SK-N-SH treated with all-trans-retinoic acid at 6 μM for 48 hours (cell line): ENCODE measurements around the gene PRRC2B.

ENCODE experiments used
- ATAC-seq: fragments of 200-7000 bp; cut with Tn5 transposase; 3 replicates; pipeline ENCODE4 v1.9.1; 2020; ENCODE audit warnings: mild to moderate bottlenecking, moderate library complexity
- ARNTL ChIP-seq: fragments of 450-650 bp; formaldehyde crosslinking; IDR thresholded peaks from 2 replicates; pipeline ENCODE4 v1.5.0; 2020; ENCODE audit warnings: low read depth, mild to moderate bottlenecking, moderate library complexity, borderline replicate concordance
- BACH2 ChIP-seq: fragments of 250-450 bp; sonication (Bioruptor Pico); IDR thresholded peaks from 2 replicates; pipeline ENCODE4 v1.9.0; 2021; ENCODE audit warnings: mild to moderate bottlenecking, borderline replicate concordance
- CSDC2 ChIP-seq: fragments of 250-450 bp; sonication (Bioruptor Pico); IDR thresholded peaks from 2 replicates; pipeline ENCODE4 v1.5.0; 2020; ENCODE audit warnings: mild to moderate bottlenecking, moderate library complexity
- ESRRG ChIP-seq: fragments of 250-450 bp; sonication (Bioruptor Pico); IDR thresholded peaks from 2 replicates; pipeline ENCODE4 v1.6.1; 2021; ENCODE audit warnings: mild to moderate bottlenecking
- GLIS3 ChIP-seq: fragments of 250-450 bp; sonication (Bioruptor Pico); IDR thresholded peaks from 2 replicates; pipeline ENCODE4 v1.5.0; 2020; ENCODE audit warnings: mild to moderate bottlenecking, moderate library complexity
- ISL1 ChIP-seq: fragments of 250-450 bp; sonication (Bioruptor Pico); IDR thresholded peaks from 2 replicates; pipeline ENCODE4 v2.1.2; 2022; ENCODE audit warnings: mild to moderate bottlenecking, moderate library complexity
- OSR1 ChIP-seq: fragments of 250-450 bp; sonication (Bioruptor Pico); IDR thresholded peaks from 2 replicates; pipeline ENCODE4 v1.8.0; 2022; ENCODE audit warnings: moderate library complexity, mild to moderate bottlenecking, inconsistent platforms
- PPARA ChIP-seq: fragments of 250-450 bp; sonication (Bioruptor Pico); IDR thresholded peaks from 2 replicates; pipeline ENCODE4 v1.5.0; 2020; ENCODE audit warnings: mild to moderate bottlenecking, borderline replicate concordance
- RARB ChIP-seq: fragments of 250-450 bp; sonication (Bioruptor Pico); IDR thresholded peaks from 2 replicates; pipeline ENCODE4 v1.8.0; 2021; ENCODE audit warnings: mild to moderate bottlenecking, moderate library complexity
- SNAI2 ChIP-seq: fragments of 250-450 bp; sonication (Bioruptor Pico); IDR thresholded peaks from 2 replicates; pipeline ENCODE4 v1.5.0; 2020; ENCODE audit warnings: mild to moderate bottlenecking, moderate library complexity
- TCF4 ChIP-seq: fragments of 250-450 bp; sonication (Bioruptor Pico); IDR thresholded peaks from 2 replicates; pipeline ENCODE4 v1.8.0; 2021; ENCODE audit warnings: mild to moderate bottlenecking, moderate library complexity, borderline replicate concordance
- TOX ChIP-seq: fragments of 250-450 bp; sonication (Bioruptor Pico); IDR thresholded peaks from 2 replicates; pipeline ENCODE4 v1.8.0; 2021; ENCODE audit warnings: mild to moderate bottlenecking, moderate library complexity, borderline replicate concordance
- ZC3H10 ChIP-seq: fragments of 250-450 bp; sonication (Bioruptor Pico); IDR thresholded peaks from 2 replicates; pipeline ENCODE4 v1.5.1; 2021; ENCODE audit warnings: mild to moderate bottlenecking, moderate library complexity
- ZFP3 ChIP-seq: fragments of 250-450 bp; sonication (Bioruptor Pico); IDR thresholded peaks from 2 replicates; pipeline ENCODE4 v1.5.0; 2020; ENCODE audit warnings: mild to moderate bottlenecking, moderate library complexity
- ZFP30 ChIP-seq: fragments of 450-650 bp; formaldehyde crosslinking; IDR thresholded peaks from 2 replicates; pipeline ENCODE4 v1.5.0; 2022; ENCODE audit warnings: mild to moderate bottlenecking, moderate library complexity
- ZNF565 ChIP-seq: fragments of 450-650 bp; formaldehyde crosslinking; conservative IDR thresholded peaks from 2 replicates; pipeline ENCODE4 v1.5.0; 2020; ENCODE audit warnings: low read depth, mild to moderate bottlenecking, moderate library complexity
- ZNF70 ChIP-seq: fragments of 450-650 bp; formaldehyde crosslinking; IDR thresholded peaks from 2 replicates; pipeline ENCODE4 v1.5.0; 2020; ENCODE audit warnings: mild to moderate bottlenecking, moderate library complexity
- ZNF8 ChIP-seq: fragments of 450-650 bp; formaldehyde crosslinking; IDR thresholded peaks from 2 replicates; pipeline ENCODE4 v1.5.0; 2020; ENCODE audit warnings: mild to moderate bottlenecking, moderate library complexity
- TF ChIP-seq, protein P1 (sequence below): fragments of 250-450 bp; sonication (Bioruptor Pico); IDR thresholded peaks from 2 replicates; pipeline ENCODE4 v1.5.1; 2021; ENCODE audit warnings: mild to moderate bottlenecking, moderate library complexity
- TF ChIP-seq, protein P2 (sequence below): fragments of 250-450 bp; sonication (Bioruptor Pico); IDR thresholded peaks from 2 replicates; pipeline ENCODE4 v1.8.0; 2020; ENCODE audit warnings: mild to moderate bottlenecking, moderate library complexity, borderline replicate concordance
- TF ChIP-seq, protein P3 (sequence below): fragments of 250-450 bp; sonication (Bioruptor Pico); IDR thresholded peaks from 2 replicates; pipeline ENCODE4 v1.8.0; 2021; ENCODE audit warnings: low read depth, mild to moderate bottlenecking, moderate library complexity, borderline replicate concordance
- TF ChIP-seq, protein P4 (sequence below): fragments of 250-450 bp; sonication (Bioruptor Pico); IDR thresholded peaks from 2 replicates; pipeline ENCODE4 v1.5.0; 2020; ENCODE audit warnings: mild to moderate bottlenecking, moderate library complexity
- TF ChIP-seq, protein P5 (sequence below): fragments of 250-450 bp; sonication (Bioruptor Pico); IDR thresholded peaks from 2 replicates; pipeline ENCODE4 v1.5.1; 2020; ENCODE audit warnings: low read depth, mild to moderate bottlenecking, moderate library complexity

PRRC2B gene

DNA sequence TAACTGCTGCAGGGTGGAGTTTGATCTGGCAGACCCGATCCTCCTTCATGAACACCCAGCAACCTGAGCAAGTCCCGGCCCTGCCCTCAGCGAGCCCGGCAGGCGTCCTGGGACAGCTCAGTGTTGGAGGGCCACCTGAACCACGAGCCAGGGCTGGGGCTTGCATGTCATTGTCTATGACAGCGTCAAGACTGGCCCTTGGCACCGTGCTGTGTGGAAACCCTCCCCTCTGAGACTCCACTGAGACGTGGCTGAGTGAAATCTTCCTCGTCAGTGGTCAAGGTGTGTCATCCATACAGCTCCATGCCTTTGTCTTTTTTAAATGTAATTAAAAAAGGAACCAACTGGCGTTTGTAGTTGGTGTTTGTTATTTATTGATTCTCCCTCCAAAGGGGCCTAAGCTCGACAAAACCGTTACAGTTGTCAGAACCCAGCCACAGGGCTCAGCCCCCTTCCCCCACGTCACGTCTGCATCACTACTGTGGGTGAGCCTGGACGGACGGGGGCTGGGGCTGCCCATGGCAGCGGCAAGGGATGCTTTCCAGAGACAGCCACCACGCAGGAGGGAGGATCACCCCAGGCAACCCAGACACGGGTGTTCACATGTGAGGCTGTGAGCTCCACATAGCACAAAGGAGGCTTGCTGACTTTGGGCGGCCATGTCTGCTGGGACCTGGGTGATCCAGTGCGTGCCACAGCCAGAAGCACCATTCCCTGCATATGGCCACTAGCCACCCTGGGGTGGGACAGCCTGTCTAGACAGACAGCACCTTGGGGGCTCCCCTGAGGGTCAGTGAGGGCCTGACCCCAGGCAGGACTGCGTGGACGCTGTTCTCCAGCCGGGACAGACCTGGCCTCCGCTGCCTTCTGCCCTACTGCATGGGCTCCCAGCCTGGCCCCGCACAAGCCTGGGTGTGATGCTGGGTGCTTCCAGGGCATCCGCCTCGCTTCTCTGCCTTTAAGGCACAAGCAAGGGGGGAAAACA, 129.9 kb downstream of the PRRC2B start:
- no peak for ATAC-seq
- TF ChIP-seq RARB (CRISPR knock-in tag) (no peak), PPARA (CRISPR knock-in tag) (no peak), TOX (no peak), ZFP3 (no peak), ZC3H10 (CRISPR knock-in tag) (no peak), ZNF565 (CRISPR knock-in tag) (no peak), CSDC2 (CRISPR knock-in tag) (no peak), GLIS3 (CRISPR knock-in tag) (no peak), ZNF70 (no peak), OSR1 (CRISPR knock-in tag) (no peak), ARNTL (CRISPR knock-in tag) (no peak), ZNF8 (CRISPR knock-in tag) (no peak), ZFP30 (CRISPR knock-in tag) (no peak), ESRRG (CRISPR knock-in tag) (no peak), TCF4 (CRISPR knock-in tag) (no peak)
- TF ChIP-seq, protein P1, sequence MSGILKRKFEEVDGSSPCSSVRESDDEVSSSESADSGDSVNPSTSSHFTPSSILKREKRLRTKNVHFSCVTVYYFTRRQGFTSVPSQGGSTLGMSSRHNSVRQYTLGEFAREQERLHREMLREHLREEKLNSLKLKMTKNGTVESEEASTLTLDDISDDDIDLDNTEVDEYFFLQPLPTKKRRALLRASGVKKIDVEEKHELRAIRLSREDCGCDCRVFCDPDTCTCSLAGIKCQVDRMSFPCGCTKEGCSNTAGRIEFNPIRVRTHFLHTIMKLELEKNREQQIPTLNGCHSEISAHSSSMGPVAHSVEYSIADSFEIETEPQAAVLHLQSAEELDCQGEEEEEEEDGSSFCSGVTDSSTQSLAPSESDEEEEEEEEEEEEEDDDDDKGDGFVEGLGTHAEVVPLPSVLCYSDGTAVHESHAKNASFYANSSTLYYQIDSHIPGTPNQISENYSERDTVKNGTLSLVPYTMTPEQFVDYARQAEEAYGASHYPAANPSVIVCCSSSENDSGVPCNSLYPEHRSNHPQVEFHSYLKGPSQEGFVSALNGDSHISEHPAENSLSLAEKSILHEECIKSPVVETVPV (CRISPR knock-in tag): no peak
- TF ChIP-seq, protein P2, sequence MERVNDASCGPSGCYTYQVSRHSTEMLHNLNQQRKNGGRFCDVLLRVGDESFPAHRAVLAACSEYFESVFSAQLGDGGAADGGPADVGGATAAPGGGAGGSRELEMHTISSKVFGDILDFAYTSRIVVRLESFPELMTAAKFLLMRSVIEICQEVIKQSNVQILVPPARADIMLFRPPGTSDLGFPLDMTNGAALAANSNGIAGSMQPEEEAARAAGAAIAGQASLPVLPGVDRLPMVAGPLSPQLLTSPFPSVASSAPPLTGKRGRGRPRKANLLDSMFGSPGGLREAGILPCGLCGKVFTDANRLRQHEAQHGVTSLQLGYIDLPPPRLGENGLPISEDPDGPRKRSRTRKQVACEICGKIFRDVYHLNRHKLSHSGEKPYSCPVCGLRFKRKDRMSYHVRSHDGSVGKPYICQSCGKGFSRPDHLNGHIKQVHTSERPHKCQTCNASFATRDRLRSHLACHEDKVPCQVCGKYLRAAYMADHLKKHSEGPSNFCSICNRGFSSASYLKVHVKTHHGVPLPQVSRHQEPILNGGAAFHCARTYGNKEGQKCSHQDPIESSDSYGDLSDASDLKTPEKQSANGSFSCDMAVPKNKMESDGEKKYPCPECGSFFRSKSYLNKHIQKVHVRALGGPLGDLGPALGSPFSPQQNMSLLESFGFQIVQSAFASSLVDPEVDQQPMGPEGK (CRISPR knock-in tag): no peak
- TF ChIP-seq, protein P3, sequence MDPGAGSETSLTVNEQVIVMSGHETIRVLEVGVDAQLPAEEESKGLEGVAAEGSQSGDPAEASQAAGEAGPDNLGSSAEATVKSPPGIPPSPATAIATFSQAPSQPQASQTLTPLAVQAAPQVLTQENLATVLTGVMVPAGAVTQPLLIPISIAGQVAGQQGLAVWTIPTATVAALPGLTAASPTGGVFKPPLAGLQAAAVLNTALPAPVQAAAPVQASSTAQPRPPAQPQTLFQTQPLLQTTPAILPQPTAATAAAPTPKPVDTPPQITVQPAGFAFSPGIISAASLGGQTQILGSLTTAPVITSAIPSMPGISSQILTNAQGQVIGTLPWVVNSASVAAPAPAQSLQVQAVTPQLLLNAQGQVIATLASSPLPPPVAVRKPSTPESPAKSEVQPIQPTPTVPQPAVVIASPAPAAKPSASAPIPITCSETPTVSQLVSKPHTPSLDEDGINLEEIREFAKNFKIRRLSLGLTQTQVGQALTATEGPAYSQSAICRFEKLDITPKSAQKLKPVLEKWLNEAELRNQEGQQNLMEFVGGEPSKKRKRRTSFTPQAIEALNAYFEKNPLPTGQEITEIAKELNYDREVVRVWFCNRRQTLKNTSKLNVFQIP (CRISPR knock-in tag): no peak
- TF ChIP-seq, protein P4, sequence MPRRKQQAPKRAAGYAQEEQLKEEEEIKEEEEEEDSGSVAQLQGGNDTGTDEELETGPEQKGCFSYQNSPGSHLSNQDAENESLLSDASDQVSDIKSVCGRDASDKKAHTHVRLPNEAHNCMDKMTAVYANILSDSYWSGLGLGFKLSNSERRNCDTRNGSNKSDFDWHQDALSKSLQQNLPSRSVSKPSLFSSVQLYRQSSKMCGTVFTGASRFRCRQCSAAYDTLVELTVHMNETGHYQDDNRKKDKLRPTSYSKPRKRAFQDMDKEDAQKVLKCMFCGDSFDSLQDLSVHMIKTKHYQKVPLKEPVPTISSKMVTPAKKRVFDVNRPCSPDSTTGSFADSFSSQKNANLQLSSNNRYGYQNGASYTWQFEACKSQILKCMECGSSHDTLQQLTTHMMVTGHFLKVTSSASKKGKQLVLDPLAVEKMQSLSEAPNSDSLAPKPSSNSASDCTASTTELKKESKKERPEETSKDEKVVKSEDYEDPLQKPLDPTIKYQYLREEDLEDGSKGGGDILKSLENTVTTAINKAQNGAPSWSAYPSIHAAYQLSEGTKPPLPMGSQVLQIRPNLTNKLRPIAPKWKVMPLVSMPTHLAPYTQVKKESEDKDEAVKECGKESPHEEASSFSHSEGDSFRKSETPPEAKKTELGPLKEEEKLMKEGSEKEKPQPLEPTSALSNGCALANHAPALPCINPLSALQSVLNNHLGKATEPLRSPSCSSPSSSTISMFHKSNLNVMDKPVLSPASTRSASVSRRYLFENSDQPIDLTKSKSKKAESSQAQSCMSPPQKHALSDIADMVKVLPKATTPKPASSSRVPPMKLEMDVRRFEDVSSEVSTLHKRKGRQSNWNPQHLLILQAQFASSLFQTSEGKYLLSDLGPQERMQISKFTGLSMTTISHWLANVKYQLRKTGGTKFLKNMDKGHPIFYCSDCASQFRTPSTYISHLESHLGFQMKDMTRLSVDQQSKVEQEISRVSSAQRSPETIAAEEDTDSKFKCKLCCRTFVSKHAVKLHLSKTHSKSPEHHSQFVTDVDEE (CRISPR knock-in tag): no peak
- TF ChIP-seq, protein P5, sequence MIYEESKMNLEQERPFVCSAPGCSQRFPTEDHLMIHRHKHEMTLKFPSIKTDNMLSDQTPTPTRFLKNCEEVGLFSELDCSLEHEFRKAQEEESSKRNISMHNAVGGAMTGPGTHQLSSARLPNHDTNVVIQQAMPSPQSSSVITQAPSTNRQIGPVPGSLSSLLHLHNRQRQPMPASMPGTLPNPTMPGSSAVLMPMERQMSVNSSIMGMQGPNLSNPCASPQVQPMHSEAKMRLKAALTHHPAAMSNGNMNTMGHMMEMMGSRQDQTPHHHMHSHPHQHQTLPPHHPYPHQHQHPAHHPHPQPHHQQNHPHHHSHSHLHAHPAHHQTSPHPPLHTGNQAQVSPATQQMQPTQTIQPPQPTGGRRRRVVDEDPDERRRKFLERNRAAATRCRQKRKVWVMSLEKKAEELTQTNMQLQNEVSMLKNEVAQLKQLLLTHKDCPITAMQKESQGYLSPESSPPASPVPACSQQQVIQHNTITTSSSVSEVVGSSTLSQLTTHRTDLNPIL (CRISPR knock-in tag): no peak

DNA sequence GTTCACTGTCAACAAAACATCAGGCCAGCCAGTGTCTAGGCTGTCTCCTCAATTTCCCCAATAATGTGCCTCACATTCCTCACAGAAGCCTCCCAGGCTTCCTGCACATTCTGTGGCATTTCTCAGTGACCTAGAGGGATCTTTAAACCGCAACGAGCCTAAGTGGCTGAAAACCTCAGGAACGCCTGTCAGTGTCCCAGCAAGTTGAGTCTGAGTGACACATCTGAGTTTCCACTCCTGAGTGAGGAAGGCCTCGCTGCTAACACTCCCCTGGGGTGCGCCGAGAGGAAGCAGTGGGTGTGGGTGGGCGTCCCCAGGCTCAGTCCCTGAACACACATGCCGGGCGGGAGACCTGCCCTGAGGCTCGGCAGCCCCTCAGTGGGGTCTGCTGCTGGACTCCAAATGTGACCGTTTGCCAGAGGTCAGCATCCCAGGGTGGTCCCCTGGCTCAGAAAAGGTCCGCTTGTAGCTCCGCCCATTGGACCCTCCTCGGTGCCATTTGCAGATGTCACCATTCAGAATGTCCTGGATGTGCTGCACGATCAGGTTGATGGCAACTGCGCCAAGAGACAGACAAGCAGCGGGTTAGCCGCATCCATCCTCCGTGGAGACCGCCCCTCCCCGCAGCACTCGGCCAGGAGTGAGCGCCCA, 130.9 kb downstream of the PRRC2B start:
- no peak for ATAC-seq
- TF ChIP-seq ISL1 (CRISPR knock-in tag) (no peak), BACH2 (CRISPR knock-in tag) (no peak), ZFP30 (CRISPR knock-in tag) (no peak), ARNTL (CRISPR knock-in tag) (no peak), ZNF8 (CRISPR knock-in tag) (no peak), CSDC2 (CRISPR knock-in tag) (no peak), ESRRG (CRISPR knock-in tag) (no peak), OSR1 (CRISPR knock-in tag) (no peak), ZNF70 (no peak), ZNF565 (CRISPR knock-in tag) (no peak), PPARA (CRISPR knock-in tag) (no peak), SNAI2 (CRISPR knock-in tag) (no peak), ZC3H10 (CRISPR knock-in tag) (no peak), ZFP3 (no peak)
- TF ChIP-seq, protein P4 (CRISPR knock-in tag): no peak
- TF ChIP-seq, all 23 proteins: peak for 0
